Measurements from ENCODE around the gene CD22. TPM values are rescaled to one million over a fixed set of nuclear protein-coding genes. Genes with fewer than 3 reads are reported as not detected.

Gene CD22
- total RNA-seq, 2 donors from 2014 or later, result 14.0 TPM; not detected in 1

- Histone ChIP-seq H3K9me3 (no peaks in the 10 kb centered on the region), H3K36me3 (no peaks in the 10 kb centered on the region), H3K27ac (no peak overlapping the region), H3K4me1 (replicated peaks) (no peaks in the 10 kb centered on the region), H3K27me3 (replicated peaks; ENCODE audit: insufficient read depth) (no peaks in the 10 kb centered on the region), H3K4me3 (no peak overlapping the region)
- peak; percentile 30 for TF ChIP-seq POLR2AphosphoS5 (IDR thresholded peaks at IDR 0.05)
- no peak for TF ChIP-seq CTCF (IDR thresholded peaks at IDR 0.05)
- intact Hi-C loops (cut with DNase I), result no loop called here
- peak; percentile 35 for DNase-seq (ENCODE audit: low spot score)
- 58% methylated on average over 9 of the region's 9 CpGs for WGBS
These were observed 51.6 kb downstream of the CD22 start for GRCh38 chr19:35380450-35381124.

GRCh38 chr19:35381318-35381717, 52.3 kb downstream of the CD22 start:
- intact Hi-C loops (cut with DNase I), result no loop called here
- Histone ChIP-seq H3K9me3 (no peaks in the 10 kb centered on the region), H3K4me1 (replicated peaks) (no peaks in the 10 kb centered on the region), H3K27ac (no peak overlapping the region), H3K36me3 (no peaks in the 10 kb centered on the region), H3K27me3 (replicated peaks; ENCODE audit: insufficient read depth) (no peaks in the 10 kb centered on the region), H3K4me3 (no peak overlapping the region)
- TF ChIP-seq POLR2A (IDR thresholded peaks at IDR 0.05) (no peak), CTCF (IDR thresholded peaks at IDR 0.05) (no peak), POLR2AphosphoS5 (IDR thresholded peaks at IDR 0.05) (no peak)
- no peak for DNase-seq (ENCODE audit: low spot score)
- WGBS, result 76% methylated on average over 3 of the region's 3 CpGs

- Histone ChIP-seq H3K27me3 (replicated peaks; ENCODE audit: insufficient read depth) (no peaks in the 10 kb centered on the region), H3K4me3 (no peak overlapping the region), H3K9me3 (no peaks in the 10 kb centered on the region), H3K36me3 (no peaks in the 10 kb centered on the region), H3K4me1 (replicated peaks) (no peaks in the 10 kb centered on the region), H3K27ac (no peak overlapping the region)
- 87% methylated on average over 6 of the region's 6 CpGs for whole genome bisulfite sequencing
- intact Hi-C loops (cut with DNase I), result no loop called here
- DNase-seq (ENCODE audit: low spot score), result no peak
- TF ChIP-seq POLR2A (IDR thresholded peaks at IDR 0.05), result no peak
- no peak for TF ChIP-seq POLR2AphosphoS5 (IDR thresholded peaks at IDR 0.05)
- no peak for TF ChIP-seq CTCF (IDR thresholded peaks at IDR 0.05)
These were observed 52.9 kb downstream of the CD22 start for GRCh38 chr19:35381926-35382325.

- no peaks in the 10 kb centered on the region for H3K27me3 ChIP-seq (replicated peaks; ENCODE audit: insufficient read depth)
- H3K4me1 ChIP-seq (replicated peaks), result peaks cover 5% of the 10 kb centered on the region
- H3K36me3 ChIP-seq, result no peaks in the 10 kb centered on the region
- no peaks in the 10 kb centered on the region for H3K9me3 ChIP-seq
- DNase-seq (ENCODE audit: low spot score), result no peak
- no peak overlapping the region for H3K27ac ChIP-seq
- H3K4me3 ChIP-seq, result no peak overlapping the region
- 96% methylated on average over 2 of the region's 2 CpGs for WGBS
- intact Hi-C loops (cut with DNase I), result no loop called here
- TF ChIP-seq POLR2AphosphoS5 (IDR thresholded peaks at IDR 0.05) (no peak), CTCF (IDR thresholded peaks at IDR 0.05) (no peak), POLR2A (IDR thresholded peaks at IDR 0.05) (no peak)
These were observed 54.5 kb downstream of the CD22 start for GRCh38 chr19:35383536-35383935.

All from prostate gland (tissue), 2 donors.